ENCODE data around the gene PTPRCAP.
A peak's percentile ranks its signal among the peaks of the same experiment; 100 is the strongest.

GRCh38 chr11:67406969-67407687, 30.4 kb downstream of the PTPRCAP start:
- TF ChIP-seq CTCF (optimal IDR thresholded peaks at IDR 0.05 in 1 of 3, IDR thresholded peaks at IDR 0.05 in 1 of 3, conservative IDR thresholded peaks at IDR 0.05 in 1 of 3; ENCODE audit: extremely low read depth in 1 of 3, insufficient read depth in 2 of 3, low read length in 3 of 3) = peak in 1 of 3 experiments; percentile 41
- no peak for TF ChIP-seq EZH2 (IDR thresholded peaks at IDR 0.05; ENCODE audit: low read length)

All from keratinocyte (primary cell).